Activated T-cell treated with anti-CD3 and anti-CD28 coated beads for 48 hours (primary cell): ENCODE data around the gene TCAP.
"Not testable (repeated sequence)": the region's sequence is repeated elsewhere in the genome, so short reads cannot be mapped to it uniquely, and the experiment has no call there.

Source experiments
- DNase-seq: peaks from one replicate; pipeline ENCODE4 v3.0.0-alpha.2; 2020; ENCODE audit warnings: low read depth

The TCAP gene

DNA sequence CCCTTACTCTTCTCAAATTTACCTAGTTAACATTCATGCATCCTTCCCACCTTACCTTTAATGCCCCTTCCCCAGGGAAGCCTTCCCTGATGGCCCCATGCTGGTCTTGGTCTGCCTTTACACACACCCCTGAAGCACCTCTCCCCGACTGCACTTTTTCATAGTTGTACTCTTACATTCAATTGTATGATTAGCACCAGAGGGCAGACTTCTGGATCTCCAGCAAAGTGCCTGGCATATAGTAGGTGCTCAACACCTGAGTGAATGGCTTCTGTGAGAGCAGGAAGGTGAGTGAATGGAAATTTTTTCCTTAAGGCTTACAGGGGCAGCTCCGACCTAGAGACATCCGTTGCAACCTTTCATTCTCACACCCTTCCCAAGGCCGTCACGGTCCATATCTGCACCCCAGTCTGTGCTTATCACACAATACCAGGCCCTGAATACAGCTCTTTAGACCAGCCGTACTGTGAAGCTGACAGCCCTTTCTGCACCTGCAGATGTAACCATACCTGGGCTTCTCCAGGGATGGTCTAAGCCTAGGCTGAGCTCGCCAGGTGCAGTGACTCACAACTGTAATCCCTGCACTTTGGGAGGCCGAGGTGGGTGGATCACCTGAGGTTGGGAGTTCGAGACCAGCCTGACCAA is 18.3 kb downstream of the TCAP start:
- no peak for DNase-seq

DNA sequence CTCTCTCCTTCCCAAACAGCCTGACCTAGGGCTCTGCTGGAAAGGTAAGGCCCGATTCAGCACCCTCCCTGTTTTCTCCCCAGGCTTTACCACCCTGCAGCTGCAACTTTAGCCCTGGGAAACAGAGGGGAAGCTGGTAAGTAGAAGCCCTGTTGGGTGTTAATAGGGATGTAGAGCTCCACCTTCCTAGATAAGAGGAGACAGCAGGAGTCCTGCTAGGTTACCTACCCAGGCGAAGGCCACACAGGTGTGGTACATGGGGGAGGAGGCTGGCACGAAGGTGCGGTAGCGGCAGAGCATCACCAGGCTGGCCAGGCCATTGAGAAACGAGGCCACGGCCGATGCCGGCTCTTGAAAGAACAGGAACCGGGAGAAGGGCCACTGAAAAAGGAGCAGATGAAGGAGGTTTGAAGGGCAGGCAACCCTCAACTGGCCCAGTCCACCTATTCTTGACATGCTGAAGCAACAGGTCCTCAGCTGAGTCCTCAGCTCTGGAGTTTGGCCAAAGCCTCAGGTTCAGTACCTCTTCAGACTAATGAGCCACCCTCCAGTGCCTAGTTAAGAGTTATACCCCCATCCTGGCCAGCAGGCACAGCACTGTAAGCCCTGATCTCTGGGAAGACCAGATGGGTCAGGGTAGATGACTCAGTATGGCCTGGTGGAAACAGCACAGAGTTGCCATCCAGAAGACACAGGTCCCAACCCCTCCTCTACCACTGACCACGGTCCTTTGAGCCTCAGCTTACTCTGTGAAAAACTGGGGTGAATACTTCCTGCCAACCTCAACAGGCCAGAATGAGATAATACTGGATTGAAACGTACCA is 19.4 kb downstream of the TCAP start:
- no peak for DNase-seq

DNA sequence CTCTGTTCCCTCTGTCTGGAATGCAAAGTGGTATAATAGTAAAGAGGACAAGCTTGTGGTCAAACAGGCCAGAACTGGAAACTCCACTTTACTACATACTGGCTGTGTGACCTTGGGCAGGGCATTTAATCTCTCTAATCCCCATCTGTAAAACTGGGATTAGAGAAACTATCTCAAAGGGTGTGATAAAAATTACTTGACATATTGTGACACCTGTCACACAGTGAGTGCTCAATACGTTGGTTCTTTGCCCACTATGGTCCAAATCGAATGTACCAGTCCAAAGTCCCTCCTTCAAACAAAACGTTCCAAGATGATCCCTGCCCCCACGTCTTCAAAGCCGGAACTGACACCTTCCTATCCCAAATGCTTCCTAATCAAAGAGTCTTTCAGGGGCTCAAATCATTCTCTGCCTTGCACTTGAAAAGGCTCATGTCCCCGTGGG is 22.0 kb downstream of the TCAP start:
- DNase-seq, result no peak

DNA sequence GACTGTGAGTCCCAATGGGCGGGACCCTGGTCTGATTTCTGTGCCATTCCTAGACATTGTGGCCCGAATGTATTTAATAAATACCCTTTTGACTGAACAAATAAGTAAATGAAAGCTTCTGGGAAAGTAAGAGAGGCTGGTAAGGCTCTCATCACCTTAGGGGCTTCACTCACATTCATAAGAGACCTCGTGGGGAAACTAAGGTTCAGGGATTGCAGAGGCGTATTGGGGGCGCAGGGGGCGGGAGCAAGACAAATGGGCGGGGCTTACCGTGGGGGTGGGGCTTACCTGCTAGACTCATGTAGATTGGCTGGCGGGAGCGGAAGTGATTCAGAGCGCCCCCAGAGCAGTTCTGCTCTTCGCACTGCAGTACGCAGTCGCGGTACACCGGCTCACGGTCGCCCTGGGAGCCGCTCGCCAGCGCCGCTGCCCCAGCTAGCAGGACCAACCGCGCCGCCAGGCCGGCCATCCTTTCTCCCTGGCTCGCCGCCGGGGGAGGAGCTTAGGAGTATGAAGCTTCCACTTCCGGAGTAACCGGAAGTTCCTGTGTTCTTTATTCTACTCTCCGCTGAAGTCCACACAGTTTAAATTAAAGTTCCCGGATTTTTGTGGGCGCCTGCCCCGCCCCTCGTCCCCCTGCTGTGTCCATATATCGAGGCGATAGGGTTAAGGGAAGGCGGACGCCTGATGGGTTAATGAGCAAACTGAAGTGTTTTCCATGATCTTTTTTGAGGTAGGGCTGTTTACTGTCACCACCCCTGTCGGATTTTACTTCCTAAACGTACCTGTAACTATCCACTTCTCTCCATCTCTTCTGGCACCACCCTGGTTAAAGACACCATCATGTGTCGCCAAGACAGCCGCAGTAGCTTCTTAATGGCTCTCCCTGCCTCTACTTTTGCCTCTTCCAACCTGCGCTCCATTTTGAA is 22.7 kb downstream of the TCAP start, which contains the start of gene PGAP3:
PGAP3 (minus strand) TSS at position 512 of the 929 bp plus-strand sequence; CDS start at position 469, 43 bp downstream.
- DNase-seq, result peak; percentile 87

DNA sequence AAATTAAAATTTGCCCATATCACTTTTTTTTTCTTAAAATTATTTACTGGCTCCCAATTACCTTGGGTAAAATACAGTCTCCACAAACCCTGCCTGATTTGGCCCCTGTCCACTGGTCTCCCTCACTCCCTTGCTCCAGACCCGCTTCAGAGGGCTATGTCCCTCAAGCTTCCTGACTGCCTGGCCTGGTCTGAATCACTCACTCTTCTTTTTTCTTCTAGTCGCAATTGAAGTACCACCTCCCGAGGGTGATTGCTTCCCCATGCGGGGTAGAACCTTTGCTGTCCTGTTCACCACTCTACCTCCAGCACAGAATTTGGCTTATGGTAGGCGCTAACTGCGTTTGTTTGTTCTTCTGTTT is 23.3 kb downstream of the TCAP start:
- no peak for DNase-seq

DNA sequence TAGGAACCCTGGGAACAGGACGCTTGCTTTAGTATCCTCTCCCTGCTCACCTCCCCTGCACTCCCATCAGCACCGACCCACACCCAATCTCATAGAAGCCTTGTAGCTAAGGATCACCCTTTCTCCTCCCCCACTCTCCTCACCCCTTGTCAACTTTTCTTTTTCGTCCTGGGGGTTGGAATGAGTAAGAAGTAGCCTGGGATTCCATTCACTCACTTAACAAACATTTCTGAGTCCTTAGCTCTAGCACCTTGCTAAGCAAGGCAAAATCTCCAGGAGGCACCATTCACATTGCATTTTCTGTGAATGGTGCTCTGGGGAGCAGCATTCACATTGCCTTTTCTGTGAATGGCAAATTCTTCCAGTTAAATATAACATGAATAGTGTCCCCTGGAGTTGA is 23.8 kb downstream of the TCAP start:
- no peak for DNase-seq

DNA sequence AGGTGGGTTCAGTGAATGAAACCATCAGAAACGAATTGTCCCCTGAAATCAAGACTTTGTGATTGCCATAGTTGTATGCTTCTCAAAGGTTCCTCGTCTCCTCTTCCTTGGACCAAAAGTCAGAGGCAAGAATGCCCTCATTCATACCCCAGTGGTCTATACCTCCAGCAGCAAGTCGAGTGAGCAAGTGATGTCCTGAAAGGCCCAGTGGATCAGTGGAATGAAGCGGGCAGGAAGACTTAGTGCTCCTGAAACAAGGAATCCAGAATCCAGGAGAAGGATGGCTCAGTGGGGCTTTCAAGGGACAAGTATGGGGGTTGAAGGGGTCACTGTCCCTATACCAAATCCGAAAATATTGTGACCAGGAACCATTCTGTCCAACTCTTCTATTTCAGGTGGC is 29.4 kb downstream of the TCAP start:
- no peak for DNase-seq

DNA sequence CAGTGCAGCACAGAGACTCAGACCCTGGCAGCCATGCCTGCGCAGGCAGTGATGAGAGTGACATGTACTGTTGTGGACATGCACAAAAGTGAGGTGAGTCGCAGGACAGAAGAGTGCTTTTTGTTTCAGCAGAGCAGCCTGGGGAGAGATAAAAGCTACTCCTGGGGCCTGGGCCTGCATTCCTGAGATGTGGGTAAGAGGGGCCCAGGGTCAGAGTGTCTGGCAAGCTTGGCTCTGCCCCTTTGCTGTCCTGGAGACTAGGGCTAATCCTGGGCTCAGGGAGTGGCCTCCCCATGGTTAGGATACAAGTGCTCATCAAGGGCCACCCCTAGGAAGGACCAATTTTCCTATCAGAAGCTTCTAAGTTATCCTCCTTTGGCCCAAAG is 29.9 kb downstream of the TCAP start:
- DNase-seq, result no peak

DNA sequence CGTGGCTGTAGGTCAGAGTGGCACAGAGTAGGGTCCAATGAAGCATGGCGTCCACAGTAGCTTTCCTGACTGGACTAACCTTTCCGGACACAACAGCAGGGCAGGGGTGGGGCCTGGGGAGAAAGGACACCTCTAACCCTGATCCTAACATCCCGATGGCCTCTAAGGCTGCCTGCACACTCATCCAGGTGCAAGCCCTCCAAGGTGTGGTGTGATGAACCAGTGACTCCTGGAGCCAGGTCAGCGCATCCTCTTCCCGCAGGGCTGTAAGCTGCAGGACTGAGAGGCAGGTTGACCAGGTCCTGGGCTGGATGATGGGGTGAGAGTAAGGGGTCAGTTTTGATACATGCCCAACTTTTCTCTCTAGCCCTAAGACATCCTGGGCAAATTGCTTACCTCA is 31.6 kb downstream of the TCAP start:
- no peak for DNase-seq

DNA sequence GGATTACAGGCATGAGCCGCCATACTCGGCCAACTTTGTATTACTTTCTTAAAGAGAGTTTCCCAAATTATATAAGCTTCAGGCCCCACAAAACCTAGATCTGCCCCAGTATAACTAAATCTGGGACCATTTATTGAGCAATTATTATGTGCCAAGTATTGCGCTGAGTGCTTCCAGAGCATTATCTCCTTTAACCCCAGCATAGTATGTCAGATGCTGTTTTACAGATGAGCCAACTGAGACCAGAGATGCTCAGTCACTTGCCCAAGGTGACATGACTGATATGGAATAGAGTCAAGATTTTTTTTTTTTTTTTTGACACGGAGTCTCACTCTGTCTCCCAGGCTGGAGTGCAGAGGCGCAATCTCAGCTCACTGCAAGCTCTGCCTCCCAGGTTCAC is 32.8 kb downstream of the TCAP start:
- DNase-seq, result no peak

DNA sequence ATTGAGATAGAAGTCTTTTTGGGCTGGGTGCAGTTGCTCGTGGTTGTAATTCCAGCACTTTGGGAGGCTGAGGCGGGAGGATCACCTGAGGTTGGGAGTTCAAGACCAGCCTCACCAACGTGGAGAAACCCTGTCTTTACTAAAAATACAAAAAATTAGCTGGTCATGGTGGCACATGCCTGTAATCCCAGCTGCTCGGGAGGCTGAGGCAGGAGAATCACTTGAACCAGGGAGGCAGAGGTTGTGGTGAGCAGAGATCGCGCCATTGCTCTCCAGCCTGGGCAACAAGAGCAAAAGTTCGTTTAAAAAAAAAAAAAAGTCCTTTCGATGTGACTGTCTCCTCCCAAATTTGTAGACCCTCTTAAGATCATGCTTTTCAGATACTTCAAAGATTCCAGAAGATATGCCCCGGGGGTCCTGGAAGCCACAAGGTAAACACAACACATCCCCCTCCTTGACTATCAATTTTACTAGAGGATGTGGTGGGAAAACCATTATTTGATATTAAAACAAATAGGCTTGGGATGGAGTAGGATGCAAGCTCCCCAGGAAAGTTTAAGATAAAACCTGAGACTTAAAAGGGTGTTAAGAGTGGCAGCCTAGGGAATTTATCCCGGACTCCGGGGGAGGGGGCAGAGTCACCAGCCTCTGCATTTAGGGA is 34.1 kb downstream of the TCAP start:
- DNase-seq, result not testable (repeated sequence)

DNA sequence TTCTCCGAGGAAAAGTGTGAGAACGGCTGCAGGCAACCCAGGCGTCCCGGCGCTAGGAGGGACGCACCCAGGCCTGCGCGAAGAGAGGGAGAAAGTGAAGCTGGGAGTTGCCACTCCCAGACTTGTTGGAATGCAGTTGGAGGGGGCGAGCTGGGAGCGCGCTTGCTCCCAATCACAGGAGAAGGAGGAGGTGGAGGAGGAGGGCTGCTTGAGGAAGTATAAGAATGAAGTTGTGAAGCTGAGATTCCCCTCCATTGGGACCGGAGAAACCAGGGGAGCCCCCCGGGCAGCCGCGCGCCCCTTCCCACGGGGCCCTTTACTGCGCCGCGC is 34.6 kb downstream of the TCAP start, which contains the start of gene ERBB2:
ERBB2 (plus strand) TSS at position 247 of the 330 bp plus-strand sequence. CDS start 175 bp downstream, outside the sequence.
- DNase-seq, result no peak

DNA sequence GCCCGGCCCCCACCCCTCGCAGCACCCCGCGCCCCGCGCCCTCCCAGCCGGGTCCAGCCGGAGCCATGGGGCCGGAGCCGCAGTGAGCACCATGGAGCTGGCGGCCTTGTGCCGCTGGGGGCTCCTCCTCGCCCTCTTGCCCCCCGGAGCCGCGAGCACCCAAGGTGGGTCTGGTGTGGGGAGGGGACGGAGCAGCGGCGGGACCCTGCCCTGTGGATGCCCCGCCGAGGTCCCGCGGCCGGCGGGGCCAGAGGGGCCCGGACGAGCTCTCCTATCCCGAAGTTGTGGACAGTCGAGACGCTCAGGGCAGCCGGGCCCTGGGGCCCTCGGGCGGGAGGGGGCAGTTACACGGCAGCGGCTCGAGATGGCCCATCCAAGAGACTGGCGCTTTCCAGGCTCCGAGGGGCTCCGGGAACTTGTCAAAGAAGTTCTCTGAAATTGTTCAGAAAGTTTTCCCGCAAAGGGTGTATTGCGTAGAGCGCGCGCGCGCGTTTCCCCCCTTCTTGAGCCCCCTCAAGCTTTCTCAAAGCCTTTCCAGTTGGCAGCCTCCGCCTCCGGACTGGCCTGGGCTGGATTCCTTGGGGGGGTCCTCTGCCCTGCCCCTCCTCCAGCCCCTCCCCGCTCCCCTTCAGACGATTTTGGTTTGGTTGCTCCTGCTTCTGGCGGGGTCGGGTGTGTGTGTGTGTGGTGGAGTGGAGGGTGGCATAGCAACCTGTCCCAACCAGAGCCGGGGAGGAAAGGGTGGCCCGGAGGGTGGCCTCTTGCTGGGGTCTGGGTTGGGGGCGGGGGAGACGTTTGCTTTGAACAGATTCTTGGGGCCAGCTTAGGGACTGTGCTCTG is 35.2 kb downstream of the TCAP start:
- DNase-seq, result no peak

DNA sequence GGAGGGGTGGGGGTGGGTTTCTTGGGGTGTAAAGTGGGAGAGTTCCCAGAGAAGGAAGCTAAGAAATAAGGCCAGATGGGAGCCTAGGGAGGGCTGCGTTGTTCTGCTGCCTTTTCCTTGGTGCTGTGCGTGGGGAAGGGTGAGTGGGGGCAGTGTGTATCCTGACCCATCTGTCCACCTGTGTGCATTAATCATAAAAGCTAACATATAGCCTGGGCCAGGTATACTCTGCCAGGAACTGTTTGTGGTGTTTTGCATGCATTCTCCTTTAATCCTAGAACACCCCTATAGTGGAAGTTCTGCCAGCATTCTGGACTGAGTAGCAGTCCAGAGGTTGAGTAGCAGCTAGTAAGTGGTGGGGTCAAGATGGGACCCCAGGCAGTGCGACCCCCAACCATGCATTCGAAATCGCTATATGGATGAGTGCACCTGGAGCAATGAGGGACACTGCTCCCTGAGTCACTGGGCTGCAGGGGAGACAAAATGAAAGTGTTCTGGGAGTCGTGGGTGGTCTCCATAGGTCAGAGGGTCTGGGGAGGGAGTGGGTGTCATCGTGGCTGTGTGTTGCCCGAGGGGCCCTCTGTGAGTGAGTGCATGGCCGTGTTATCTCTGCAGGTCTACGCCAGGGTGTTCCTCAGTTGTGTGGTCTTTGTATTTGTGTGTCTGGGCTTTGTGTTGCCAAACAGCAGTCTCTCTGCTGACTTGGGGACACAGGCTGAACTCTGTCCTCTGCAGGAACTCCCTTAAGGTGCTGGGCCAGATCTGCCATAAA is 36.0 kb downstream of the TCAP start:
- no peak for DNase-seq

DNA sequence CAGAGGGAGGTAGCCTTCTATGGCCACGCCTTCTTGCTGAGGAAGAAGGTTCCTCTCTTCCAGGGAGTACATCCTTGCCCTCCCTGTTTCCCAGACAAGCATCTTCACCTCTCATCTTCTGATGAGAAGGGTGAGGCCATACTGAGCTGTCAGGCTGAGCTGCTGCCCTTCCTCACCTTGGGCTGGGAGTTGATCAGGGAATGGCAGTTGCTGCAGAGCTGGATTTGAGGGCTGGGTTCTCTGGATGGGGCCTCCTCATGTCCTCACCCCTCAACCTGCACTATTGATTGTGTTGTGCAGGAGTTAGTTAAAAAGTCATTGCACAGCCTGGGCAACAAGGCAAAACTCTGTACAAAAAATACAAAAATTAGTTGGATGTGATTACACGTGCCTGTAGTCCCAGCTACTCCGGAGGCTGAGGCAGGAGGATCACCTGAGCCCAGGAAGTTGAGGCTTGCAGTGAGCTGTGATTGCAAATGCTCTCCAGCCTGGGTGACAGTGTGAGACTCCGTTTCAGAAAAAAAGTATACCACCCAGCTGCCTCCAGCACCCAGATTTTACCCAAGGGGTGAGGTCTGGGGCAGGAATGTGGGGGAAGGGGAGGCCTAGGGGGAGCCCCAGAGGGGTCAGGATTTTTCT is 36.8 kb downstream of the TCAP start:
- no peak for DNase-seq

DNA sequence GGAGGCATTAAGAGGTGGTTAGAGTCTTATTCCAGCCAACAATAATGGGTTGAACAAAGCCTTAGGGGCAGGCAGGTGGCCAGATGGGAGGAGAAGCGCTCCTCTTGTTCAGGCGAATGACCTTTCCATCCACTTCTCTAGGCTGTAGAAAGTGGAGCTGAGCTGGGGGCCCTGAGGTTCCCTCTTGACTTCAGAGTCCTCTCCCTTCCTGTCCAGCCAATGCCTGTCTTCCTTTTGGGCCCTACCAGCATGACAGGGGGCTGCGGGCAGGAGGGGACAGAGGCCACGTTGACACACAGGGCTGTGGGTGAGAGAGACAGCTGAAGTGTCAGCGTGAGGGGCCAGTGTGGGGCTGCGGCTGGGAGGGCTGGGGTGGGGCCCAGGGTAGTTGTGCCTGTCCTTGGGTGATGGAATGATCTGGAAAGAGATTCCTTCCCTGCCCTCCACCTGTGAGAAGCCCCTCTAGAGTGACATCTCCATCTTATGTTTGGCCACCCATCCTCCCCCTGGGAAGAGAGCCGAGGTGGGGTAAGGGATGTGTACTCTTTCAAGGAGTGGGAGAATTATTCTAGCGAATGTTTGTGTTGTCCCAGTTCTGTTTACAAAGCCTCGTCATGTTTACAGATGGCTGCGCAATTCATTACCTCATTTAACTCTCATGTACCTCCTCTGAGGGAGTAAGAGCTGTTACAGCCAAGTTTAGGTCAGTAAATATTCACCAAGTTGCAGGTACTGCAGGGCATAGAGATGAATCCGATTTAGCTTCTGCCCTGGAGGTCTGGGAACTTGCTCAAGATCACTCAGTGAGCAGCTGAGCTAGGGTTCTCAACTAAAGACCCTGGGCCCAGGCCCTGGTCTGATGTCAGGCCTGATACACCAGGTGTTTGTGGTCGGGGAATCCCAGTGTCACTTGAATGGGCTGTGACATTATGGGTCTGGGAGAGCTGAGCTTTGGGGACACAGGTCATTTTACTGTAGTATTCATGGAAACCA is 38.0 kb downstream of the TCAP start:
- DNase-seq, result no peak

DNA sequence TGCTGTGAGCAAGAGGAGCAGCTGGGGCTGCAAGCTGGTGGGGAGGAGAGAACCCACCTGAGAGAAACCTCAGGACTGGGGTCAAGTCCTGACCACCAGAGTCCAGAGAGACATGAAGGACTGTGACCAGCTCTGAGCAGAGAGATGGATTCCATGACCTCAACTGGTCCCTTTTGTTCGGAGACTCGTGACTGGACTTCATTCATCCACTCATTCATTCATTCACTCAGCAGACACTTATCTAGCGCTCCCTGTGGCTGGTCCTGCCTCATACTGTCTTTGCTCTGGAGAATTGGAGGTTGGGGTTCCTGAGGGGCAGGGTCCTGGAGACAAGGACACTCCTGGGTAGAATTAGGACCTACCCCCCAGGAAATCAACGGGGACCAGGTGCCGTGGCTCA is 38.8 kb downstream of the TCAP start:
- DNase-seq, result no peak

DNA sequence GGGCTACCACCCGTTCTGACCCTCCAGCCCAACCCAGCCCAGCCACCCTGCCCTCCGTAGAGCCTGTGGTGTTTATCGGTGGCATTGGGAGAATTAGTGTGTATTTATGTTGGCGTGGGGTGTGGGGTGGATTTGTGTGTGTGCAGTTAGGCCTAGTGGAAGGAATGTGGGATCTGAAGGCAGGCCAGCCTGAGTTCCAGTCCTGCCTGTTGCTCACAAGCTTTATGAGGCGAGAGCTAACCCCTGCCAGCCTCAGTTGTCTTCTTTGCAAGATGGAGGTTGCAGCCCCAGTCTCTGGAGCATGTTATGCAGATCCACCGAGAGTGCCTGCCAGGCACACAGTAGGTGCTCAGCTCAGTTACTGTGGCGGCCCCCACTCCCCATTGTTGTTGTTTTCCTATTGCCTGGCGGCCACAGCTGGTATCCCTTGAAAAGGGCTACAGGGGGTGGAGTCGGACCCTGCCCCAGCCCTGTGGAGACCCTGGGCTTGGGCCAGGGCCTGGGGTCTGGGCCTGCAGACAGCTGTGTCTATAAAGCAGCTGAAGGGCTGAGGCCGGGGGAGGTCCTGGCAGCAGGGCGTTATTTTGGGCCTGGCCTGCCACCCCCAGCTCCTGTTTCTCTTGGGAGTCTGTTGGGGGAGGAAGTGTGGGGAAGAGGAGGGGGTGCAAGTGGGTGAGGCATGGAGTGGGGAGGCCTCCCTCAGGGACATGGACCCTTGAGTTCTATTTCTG is 39.8 kb downstream of the TCAP start:
- DNase-seq, result no peak
